GM21825 (cell line): Measurements from ENCODE around the gene EVA1C.
A peak's percentile ranks its signal among the peaks of the same experiment; 100 is the strongest.
"Not testable (repeated sequence)": the region's sequence is repeated elsewhere in the genome, so short reads cannot be mapped to it uniquely, and the experiment has no call there.

ENCODE experiments used
- ATAC-seq: cut with Tn5 transposase; IDR thresholded peaks from one replicate; pipeline ENCODE4 v1.9.1; 2021; ENCODE audit warnings: mild to moderate bottlenecking, moderate library complexity; ENCODE audit not compliant: unreplicated experiment

EVA1C gene

DNA sequence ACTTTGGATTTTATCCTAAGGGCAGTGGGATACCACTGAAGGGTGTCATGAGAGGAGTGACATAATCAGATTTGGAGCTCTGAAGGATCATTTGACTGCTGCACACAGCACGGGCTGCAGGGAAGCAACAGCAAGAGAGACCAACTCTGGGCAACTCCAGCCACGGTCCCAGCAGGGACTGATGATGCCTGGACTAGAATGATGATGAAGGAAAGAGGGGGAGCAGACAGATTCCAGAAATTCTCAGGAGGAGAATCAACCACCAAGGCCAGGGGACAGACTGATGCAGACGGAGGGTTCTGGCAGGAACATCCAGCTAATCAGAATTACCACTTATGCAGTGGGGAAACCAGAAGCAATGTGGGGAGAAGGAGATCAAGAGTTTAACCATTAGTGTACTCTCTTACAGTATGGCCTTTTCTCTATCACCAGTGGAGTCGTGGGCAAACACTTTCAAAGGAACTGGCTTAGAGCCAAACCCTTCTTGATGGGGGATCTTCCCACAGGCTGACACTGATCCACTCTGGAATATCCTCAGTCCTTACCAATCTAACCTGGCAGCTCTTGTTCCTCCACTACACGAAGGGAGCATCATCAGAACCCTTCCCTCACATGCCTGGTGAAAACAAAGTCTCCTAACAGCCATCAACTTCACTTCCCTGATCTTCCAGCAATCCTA, 23.0 kb upstream of the EVA1C start:
- ATAC-seq = no peak

DNA sequence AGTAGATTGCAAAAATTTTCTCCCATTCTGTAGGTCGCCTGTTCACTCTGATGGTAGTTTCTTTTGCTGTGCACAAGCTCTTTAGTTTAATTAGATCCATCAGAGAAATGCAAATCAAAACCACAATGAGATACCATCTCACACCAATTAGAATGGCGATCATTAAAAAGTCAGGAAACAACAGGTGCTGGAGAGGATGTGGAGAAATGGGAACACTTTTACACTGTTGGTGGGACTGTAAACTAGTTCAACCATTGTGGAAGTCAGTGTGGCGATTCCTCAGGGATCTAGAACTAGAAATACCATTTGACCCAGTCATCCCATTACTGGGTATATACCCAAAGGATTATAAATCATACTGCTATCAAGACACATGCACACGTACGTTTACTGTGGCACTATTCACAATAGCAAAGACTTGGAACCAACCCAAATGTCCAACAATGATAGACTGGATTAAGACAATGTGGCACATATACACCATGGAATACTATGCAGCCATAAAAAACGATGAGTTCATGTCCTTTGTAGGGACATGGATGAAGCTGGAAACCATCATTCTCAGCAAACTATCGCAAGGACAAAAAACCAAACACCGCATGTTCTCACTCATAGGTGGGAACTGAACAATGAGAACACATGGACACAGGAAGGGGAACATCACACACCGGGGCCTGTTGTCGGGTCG, 21.8 kb upstream of the EVA1C start:
- not testable (repeated sequence) for ATAC-seq

DNA sequence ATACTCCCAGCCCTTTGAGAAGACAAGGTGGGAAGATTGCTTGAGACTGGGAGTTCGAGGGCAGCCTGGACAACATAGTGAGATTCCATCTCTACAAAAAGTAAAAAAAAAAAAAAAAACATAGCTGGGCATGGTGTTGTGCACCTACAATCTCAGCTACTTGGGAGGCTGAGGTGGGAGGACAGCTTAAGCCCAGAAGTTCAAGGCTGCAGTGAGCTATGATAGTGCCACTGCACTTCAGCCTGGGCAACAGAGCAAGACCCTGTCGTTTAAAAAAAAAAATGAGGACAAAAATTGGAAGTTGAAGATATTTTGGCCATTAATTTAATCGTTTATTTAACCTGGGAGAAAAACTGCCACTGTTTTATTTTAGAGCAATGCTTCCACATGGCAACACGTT, 20.8 kb upstream of the EVA1C start:
- no peak for ATAC-seq

DNA sequence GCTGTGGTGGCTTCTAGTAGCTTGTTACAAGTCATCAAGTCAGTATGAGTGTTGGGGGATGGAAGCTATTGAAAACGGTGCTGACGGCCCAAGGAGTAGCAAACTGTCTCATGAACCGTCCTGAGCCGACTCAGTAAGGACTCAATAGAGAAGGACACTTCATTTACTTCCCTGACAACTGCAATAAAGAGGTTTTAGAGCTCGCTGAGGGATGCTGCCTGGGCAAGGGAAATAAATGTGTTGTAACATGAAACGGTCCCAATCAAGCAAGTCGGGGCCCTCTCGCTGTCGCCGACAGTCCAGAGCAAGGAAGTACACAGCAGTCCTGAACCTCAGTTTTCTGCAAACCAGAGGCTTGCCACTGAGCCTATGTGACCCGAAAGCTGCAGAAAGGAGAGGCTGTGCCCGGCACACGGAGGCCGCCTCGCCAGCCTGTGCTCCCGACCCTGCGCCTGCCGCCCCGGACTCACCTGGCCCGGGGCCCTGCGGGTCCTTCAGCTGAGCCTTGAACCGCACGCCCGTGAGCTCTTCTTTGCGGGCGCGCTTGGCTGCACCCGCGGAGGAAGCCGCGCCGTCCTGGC, 20.1 kb upstream of the EVA1C start:
- ATAC-seq = no peak

DNA sequence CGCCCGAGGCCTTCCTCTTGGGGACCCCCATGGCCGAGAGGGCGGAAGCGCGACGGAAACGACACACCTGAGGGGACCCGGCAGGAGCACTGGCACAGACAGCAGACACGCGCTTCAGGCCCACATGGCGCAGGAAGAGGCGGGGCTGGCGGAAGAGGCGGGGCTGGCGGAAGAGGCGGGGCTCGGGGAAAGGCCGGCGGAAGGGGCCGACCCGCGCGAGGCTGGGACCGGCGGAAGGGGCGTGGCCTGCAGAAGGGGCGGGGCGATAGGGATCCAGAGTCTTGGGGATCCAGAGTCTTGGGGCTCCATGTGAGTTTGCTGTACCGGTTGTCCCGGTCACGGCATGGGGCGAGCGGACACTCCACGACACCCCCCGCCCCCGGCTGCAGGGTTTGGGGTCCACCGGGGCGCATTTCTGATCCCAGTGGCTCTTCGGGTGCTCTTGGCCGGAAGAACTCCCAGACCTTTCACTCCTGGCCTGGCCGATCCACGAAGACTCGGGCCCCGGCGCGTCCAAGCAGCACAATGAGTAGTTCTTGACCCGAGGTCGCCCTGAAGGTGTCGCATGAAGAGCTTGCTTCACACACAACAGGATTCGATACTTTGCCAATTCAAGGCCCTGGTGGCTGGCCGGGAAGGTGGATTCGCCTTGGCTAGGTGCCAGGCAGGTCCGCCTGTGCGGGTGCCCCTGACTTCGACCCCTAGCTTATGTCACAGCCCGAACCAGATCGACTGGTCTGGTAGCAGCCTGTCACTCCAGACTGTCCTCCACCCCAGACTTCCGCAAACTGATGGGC, 19.4 kb upstream of the EVA1C start, which contains the start of gene URB1:
Gene URB1 (minus strand): TSS at position 133 of the 797 bp plus-strand sequence. CDS start 102 bp downstream, at position 31.
- ATAC-seq = peak; percentile 94

DNA sequence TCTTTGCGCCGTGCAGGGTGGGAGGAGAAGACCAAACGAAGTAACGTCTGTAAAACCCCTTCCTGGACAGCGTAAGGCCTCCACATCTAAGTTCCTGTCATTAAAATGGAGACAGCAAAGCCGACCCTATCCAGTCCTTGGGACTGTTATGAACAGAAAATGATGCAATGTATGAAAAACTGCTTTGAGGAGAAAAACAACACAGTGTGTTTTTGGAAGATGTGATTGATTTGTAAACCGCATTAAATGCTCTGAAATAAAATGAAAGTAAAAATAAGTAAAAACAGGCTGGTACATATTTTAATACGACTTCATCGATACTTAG, 18.9 kb upstream of the EVA1C start:
- ATAC-seq = no peak

DNA sequence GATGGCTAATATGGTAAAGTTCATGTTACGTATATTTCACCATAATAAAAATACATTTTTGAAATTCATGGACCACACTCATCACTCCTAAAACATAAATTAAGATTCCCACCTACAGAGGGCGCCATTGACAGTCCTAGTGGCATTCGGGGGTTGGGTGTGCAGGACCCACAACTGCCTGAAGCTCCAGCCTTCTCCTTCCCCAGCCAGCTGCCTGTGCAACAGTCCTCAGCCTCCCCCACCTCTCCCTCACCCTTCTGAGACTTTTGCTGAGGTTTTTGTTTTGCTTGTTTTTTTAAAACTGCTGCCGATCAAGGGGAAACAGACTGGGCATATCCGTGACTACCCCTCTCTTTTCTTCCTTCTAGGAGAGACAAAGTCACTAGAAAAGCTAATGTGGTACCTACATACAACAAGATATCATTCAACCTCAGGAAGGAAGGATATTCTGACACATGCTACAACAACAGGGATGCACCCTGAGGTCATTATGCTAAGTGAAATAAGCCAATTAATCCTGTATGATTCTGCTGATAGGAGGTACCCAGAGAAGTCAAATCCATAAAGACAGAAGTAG, 9.2 kb upstream of the EVA1C start:
- no peak for ATAC-seq

DNA sequence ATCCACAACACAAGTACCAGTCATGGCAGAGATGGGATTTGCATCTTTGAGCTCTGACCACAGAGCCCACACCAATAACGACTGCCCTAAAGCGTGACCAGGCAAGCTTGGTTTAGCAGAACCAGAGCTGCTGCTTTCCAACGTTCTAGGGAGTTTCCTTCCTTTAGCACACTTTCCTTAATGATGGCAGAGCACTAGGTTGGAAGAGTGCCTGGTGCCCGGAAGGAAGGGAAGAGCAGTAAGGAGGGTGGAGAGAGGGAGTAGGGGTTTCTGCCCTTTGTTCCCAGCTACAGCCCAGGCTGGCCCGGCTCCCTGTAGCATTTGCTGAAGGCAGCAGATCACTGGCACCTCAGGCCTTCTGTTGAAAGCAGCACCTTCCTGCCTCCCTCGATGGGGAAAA, 6.1 kb upstream of the EVA1C start:
- ATAC-seq = no peak

DNA sequence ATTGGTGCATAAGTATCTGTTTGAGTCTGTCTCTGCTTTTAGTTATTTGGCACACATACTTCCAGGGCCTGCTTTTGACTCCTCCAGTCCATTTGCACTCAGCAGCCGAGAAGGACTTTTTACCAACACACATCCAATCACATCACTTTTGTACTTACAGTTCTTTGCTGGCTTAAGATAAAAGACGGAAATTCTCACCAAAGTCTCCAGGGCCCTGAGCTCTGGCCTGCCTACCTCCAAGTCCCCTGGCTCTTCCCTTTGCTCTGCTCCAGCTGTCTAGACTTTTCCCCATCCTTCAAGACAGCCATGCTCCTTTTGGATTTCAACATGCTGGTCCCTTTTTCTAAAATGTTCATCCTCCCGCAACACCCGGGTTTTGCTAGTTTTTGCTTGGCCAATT, 2.2 kb upstream of the EVA1C start:
- ATAC-seq = no peak

DNA sequence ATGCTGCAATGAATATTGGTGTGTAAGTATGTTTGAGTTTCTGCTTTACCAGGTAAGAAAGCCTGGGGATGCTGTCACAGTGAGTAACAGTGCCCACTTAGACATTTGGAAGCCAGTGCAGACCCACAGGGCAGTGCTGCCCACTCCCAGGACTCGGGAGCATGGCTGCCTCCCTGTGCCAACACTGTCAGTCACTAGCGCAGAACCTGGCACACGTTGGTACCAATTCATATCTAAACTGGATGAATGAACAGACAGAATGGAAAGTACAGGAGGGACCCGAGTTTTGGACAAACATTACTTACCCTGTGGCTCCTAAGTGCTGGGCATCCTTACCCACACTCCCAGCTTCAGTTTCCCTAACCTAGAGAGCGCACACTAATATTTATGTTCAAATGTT, 1.6 kb upstream of the EVA1C start:
- ATAC-seq = no peak

DNA sequence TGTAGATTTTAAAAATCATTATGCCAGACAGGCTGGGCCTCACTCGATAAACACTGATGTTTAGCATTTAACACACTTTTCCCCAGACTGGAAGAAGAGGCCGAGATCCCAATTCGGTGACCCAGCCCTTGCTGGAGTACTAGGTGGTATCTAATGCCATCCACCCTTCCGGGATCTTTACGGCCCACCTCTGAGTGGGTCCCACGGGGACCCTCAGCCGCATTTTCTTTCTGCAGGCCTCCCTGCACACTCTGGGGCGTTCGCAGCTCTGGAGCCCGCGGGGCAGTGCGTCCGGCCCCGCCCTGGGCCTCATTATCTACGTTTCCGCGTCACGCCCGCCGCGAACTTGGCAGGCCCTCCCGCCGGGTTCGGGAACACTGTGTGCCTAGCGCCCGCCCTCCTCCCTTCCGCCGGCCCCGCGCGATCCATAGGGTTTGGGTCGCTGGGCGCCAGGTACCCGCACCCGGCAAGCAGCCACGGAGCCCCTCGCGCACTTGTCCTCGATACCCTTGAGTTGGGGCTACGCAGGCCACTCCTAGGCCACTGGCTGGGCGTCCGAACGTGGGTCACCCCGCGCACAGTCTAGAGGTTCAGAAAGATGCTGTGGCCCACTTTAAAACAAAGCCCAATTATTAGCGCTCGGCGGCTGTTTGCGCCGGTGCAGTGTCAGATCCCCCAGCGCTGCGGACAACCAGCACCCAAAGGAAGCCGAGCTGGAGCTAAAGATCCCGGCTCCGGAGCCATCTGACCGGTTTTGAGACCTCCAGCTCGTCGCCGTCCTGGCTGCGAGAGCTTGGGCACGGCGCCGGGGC, 950 bp upstream of the EVA1C start:
- ATAC-seq = no peak

DNA sequence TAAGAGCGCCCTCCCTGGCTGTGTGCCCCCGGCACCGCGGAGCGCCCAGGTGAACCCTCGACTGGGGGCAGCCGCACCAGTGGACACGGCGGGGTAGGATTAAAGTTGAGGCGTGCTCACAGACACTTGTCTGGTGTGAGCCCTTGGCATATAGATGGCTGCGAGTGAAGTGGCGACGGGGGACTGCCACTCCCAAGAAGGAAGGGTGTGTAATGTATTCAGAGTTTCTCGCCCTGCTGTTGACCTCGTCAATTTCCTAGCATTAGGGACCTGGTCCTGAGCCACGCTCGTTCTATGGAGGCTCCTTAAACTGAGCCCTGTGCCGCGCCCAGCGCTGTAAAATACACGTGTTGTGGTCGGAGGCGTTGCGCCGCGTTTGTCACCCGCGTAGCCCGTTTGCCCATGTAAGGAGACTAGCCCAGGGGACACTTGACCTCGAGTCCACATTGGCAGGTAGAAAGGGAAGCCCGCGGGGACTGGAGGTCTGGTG, 554 bp downstream of the EVA1C start:
- ATAC-seq = no peak

DNA sequence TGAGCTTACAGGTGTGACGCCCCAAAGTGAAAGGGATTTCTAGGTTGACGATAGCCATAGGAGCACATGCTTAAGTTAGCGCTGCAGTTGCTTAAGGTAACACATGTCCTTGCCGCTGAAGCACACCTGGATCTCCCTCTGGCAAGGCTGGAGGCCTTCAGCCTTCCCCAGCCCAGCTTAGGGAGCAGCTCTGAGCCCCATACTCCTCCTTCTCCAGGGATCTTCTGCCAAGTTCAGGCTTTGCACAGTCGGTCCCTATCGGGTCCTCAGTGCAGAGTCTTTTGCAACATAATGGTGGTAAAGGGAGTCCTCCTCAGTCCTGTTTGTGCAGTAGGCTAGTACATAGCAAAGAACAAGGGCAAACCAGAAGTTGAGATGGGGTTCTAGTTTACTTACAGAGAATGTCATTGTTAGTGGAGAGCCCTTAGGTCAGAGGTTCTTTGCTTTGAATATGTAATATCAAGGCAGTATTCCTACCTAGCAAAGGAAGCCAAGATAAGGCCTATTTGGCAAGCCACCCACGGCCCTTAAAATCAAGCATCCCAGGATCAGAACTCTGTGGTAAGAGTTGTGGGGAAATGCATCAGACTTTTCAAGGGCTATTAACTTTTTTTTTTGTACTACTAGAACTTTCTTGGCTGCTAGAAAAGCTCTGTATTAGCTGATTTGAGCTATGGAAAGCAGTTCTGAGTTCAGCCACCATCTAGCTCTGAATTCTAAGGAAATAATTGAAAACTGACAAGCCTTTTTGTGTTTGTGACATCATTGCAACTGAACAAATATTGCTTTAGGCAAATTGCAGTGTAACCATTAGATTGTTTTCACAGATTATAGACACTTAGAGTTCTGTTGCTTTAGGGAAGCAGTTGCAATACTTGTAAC, 1.4 kb downstream of the EVA1C start:
- ATAC-seq = no peak

DNA sequence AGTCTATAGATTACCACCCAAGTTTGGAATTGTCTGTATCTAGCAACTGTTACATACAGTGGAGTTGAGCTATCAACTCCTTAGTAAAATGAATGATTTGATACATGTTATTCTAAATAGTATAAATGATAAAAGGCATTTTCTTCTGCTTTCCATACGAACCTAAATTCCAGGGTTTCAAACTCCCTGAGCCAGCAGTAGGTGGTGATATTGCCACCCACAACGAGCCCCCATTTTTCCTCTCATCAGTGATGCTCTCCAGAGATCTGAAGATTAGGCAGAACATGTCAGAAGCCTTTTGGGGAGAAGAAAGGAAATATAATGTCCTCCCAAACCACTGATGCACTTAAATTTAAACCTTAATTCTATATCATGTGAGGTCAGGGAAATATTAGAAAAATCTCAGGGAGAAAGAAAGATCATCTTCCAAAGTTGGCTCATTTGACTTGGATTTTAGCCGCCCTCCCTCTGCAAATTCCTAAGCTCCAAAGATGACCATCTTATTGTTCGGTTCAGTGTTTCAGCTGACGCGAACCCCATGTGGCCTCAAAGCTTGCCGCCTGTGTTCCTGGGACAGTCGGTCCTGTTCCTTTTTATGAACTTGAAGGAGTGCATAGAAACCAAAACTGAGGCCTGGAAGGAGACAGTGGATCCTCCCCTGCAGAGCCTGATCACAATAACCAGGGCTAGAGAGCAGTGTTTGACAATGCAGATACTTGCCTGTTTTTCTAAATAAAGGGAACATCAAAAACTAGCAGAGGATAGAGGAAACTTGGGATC, 2.3 kb downstream of the EVA1C start:
- ATAC-seq = no peak

DNA sequence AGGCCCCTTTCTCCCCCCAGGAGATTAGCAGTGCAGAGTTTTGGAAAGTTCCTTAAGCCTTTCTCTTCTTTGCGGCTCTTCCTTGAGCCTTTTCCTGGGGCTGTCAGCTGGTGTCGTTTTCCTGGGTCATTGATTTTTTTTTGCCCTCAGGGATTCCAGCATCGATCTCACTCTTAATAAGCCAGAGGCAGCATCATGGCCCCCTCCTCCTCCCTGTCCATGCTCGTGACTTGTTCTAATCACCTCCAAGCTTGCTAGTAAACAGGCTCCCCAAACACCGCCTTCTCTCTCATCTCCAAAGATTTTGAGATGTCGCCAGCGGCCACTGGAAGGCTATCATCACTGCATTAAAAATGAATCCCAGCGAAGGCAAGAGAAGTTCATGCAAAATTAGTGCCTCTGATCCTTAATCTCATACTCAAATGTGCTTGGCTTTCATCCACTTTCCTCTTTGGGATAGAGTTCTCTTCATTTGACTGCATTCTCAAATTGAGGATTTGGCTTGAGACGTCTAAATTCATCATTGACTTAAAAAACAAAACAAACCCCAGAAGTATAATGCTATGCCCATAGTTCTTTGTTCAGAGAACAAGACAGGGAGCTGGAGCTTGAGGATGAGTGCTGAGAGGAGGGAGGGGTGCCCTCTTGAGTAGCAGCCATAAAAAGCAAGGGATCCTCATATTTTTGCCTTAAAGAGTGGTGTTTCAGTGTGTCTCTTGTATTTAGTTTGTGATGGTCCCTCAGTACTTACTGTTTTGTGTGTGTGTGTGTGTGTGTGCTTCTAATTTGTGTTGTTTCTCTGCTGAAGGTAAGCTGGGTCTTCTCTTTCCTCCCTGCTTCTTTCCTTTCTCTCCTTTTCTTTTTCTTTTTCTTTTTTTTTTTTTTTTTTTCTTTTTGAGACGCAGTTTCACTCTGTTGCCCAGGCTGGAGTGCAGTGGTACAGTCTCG, 3.2 kb downstream of the EVA1C start:
- ATAC-seq = no peak

DNA sequence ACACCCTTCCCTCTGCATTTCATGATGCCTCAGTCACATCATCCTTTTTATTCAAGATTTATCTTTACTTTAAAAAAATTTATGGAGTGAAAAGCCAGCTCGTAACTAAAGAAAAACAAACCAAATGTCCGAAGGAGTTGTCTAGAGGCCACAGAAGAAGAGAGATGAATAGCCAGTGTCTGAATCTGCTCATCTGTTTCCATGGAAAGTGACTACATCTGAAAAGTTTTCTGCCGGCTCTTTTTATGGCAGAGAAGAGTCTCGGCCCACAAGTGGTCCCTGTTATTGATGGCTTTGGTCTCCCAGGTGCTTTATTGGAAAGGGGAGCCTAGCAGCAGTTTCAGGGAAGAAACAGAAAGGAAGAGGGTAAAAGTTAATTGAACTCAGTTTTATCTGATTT, 5.6 kb downstream of the EVA1C start:
- no peak for ATAC-seq

DNA sequence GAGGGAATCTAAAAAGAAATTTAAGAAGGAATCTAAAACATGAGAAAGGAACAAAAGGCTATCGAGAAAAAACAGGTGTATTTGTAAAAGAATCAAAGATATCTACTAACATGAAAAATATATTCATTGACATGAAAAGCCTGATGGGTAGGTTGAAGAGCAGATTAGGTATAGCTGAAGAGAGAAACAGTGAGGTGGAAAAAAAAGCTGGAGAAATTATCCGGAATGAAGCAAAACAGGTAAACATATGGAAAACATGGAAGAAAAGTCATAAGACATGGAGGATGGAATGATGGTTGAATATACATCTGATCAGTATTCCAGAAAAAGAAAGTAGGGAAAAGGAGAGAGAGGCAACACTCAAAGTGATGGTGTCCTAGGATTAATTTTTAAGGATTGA, 9.6 kb downstream of the EVA1C start:
- ATAC-seq = no peak
